ENCODE results near the gene TMEM134.

The TMEM134 gene

DNA sequence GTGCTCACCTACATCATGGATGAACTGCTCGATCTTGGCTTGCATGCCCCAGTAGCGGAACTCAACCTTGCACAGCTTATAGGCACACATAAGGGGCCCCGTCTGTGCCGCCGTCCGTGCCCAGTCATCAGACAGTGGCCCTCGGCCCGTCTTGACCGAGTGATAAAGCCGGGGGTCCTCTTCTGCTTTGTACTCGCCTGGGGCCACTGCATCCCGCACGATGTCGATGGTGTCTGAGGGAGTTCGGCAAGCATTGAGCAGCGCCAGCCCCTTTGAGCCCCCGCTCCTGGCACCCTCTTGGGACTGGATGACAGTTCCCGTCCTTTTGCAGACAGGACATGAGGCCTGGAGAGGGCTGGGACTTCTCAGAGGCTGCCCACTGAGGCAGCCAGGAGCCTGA, 32.8 kb upstream of the TMEM134 start:
- no peaks in the 10 kb centered on the region for H3K36me3 ChIP-seq
- no peaks in the 10 kb centered on the region for H3K9me3 ChIP-seq
- no peak for TF ChIP-seq CTCF (IDR thresholded peaks at IDR 0.05; ENCODE audit: low read depth, low read length)
- peaks cover 6% of the 10 kb centered on the region; the same call in 1 of the 2 replicates for H3K4me1 ChIP-seq
- H3K4me3 ChIP-seq (ENCODE audit: low read depth, low read length): no peak overlapping the region
- no peaks in the 10 kb centered on the region for H3K27me3 ChIP-seq
- no peak for DNase-seq

DNA sequence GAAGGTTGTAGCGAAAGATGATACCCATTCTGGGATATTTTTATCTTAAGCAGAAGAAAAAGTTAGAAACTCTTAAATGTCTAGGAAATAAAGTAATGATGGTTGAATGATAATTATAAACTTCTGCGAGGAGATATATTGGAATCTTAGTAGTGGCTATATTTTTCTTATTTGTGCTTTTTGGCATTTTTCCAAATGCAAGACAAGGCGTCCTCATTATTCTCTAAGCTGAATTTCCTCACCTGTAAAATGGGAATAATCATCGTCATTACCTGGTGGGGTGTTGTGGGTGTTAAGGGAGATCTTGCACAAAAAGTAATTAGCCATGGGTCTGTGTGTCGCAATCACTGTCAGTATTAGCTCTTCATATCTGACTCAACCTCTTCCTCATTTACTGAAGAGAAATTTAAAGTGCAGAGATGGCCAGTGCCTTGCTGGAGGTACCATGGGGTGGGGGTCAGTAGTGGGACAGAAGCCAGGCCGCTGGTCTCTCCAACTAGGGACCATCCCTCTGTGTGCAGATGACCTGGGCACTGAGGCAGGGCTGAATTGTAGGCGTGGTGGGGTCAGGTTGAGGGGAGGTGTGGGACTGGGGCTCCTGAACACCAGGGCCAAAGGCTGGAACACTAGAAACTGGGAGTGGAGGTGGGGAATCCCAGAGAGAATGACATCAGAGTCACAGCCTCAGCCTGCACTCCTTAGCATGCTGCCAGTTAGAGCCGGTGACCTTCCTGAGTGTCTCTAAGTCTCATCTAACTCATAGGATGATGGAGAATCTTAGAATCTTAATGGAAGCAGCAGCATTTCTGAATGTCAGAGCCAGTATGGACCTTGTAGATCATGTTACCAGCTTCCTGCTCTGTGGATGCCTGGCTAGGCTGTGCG, 32.0 kb upstream of the TMEM134 start:
- Histone ChIP-seq H3K4me3 (ENCODE audit: low read depth, low read length) (no peak overlapping the region), H3K4me1 (peaks cover 6% of the 10 kb centered on the region; the same call in 1 of the 2 replicates), H3K9me3 (no peaks in the 10 kb centered on the region), H3K27me3 (no peaks in the 10 kb centered on the region), H3K36me3 (no peaks in the 10 kb centered on the region)
- DNase-seq: no peak
- no peak for TF ChIP-seq CTCF (IDR thresholded peaks at IDR 0.05; ENCODE audit: low read depth, low read length)

GRCh38 chr11:67500484-67500821, 31.4 kb upstream of the TMEM134 start:
- Histone ChIP-seq H3K27me3 (no peaks in the 10 kb centered on the region), H3K36me3 (no peaks in the 10 kb centered on the region)
- TF ChIP-seq CTCF (IDR thresholded peaks at IDR 0.05; ENCODE audit: low read depth, low read length): no peak

GRCh38 chr11:67499808-67500483, 30.9 kb upstream of the TMEM134 start:
- H3K36me3 ChIP-seq: no peaks in the 10 kb centered on the region

More at GRCh38 chr11:67500484-67500821, 31.4 kb upstream of the TMEM134 start:
- DNase-seq: no peak
- no peaks in the 10 kb centered on the region for H3K9me3 ChIP-seq
- H3K4me1 ChIP-seq: peaks cover 2% of the 10 kb centered on the region; the same call in 1 of the 2 replicates
- H3K4me3 ChIP-seq (ENCODE audit: low read depth, low read length): no peak overlapping the region

DNA sequence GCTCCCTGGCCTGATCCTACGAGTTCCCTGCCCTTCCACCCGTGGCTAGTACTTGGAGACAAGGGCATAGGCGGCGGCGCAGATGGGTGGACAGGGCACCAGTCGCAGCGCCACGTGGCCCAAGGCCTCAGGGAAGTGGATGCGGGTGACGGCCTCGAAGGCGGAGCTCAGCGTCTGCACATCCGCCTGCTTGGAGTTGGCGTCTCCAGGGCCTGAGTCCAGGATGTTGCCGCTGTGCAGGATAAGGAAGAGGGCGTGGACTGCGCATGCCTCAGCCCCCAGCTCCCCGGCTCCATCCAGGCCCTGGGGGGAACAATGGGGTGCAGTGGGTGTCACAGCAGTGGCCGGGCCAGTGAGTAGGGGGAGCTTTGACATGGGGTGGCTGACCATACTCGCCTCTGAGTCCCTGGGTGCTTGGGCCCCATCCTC, 29.5 kb upstream of the TMEM134 start:
- TF ChIP-seq CTCF (IDR thresholded peaks at IDR 0.05; ENCODE audit: low read depth, low read length): no peak
- no peaks in the 10 kb centered on the region for H3K27me3 ChIP-seq
- no peaks in the 10 kb centered on the region for H3K9me3 ChIP-seq
- H3K4me1 ChIP-seq: no peaks in the 10 kb centered on the region
- no peaks in the 10 kb centered on the region for H3K36me3 ChIP-seq
- H3K4me3 ChIP-seq (ENCODE audit: low read depth, low read length): no peak overlapping the region
- no peak for DNase-seq

More at GRCh38 chr11:67499808-67500483, 30.9 kb upstream of the TMEM134 start:
- no peaks in the 10 kb centered on the region for H3K4me1 ChIP-seq
- H3K4me3 ChIP-seq (ENCODE audit: low read depth, low read length): no peak overlapping the region
- no peaks in the 10 kb centered on the region for H3K9me3 ChIP-seq
- H3K27me3 ChIP-seq: no peaks in the 10 kb centered on the region
- TF ChIP-seq CTCF (IDR thresholded peaks at IDR 0.05; ENCODE audit: low read depth, low read length): no peak
- DNase-seq: no peak

Data from BE2C (cell line).